ENCODE results near the gene NAT14.

The NAT14 gene

DNA sequence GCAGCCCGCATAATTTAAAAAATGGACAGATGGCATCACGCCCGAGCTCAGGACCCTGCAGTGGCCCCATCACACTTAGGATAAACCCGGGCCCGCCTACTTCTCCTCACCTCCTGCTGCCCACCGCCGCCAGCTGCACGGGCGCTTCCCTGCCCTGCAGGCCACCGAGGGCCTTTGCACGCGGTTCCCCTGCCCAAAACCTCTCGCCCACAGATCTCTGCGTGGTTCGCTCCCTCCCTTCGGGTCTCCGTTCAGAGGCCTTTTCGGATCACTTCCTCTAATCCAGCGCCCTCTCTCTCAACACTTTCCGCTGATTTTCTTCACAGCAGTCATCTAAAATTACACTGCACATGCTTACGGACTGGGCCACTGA lies 43.7 kb upstream of the NAT14 start:
- TF ChIP-seq FOXM1 (IDR thresholded peaks at IDR 0.05; ENCODE audit: borderline replicate concordance, low read depth) (no peak), EP300 (IDR thresholded peaks at IDR 0.05; ENCODE audit: borderline replicate concordance) (no peak), YY1 (IDR thresholded peaks at IDR 0.05; ENCODE audit: low read depth) (no peak), TAF1 (IDR thresholded peaks at IDR 0.05; ENCODE audit: low read depth) (no peak), CEBPB (IDR thresholded peaks at IDR 0.05) (no peak), EGR1 (IDR thresholded peaks at IDR 0.05) (no peak), ZBTB7A (IDR thresholded peaks at IDR 0.05; ENCODE audit: low read depth) (no peak), TEAD4 (IDR thresholded peaks at IDR 0.05) (no peak), CREB1 (IDR thresholded peaks at IDR 0.05; ENCODE audit: low read depth) (no peak), TCF12 (IDR thresholded peaks at IDR 0.05; ENCODE audit: low read depth) (no peak), NFIC (IDR thresholded peaks at IDR 0.05) (no peak), RAD21 (IDR thresholded peaks at IDR 0.05; ENCODE audit: low read depth) (no peak)
- TF ChIP-seq, protein P1, sequence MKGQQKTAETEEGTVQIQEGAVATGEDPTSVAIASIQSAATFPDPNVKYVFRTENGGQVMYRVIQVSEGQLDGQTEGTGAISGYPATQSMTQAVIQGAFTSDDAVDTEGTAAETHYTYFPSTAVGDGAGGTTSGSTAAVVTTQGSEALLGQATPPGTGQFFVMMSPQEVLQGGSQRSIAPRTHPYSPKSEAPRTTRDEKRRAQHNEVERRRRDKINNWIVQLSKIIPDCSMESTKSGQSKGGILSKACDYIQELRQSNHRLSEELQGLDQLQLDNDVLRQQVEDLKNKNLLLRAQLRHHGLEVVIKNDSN (IDR thresholded peaks at IDR 0.05) = no peak
- TF ChIP-seq, protein P2, sequence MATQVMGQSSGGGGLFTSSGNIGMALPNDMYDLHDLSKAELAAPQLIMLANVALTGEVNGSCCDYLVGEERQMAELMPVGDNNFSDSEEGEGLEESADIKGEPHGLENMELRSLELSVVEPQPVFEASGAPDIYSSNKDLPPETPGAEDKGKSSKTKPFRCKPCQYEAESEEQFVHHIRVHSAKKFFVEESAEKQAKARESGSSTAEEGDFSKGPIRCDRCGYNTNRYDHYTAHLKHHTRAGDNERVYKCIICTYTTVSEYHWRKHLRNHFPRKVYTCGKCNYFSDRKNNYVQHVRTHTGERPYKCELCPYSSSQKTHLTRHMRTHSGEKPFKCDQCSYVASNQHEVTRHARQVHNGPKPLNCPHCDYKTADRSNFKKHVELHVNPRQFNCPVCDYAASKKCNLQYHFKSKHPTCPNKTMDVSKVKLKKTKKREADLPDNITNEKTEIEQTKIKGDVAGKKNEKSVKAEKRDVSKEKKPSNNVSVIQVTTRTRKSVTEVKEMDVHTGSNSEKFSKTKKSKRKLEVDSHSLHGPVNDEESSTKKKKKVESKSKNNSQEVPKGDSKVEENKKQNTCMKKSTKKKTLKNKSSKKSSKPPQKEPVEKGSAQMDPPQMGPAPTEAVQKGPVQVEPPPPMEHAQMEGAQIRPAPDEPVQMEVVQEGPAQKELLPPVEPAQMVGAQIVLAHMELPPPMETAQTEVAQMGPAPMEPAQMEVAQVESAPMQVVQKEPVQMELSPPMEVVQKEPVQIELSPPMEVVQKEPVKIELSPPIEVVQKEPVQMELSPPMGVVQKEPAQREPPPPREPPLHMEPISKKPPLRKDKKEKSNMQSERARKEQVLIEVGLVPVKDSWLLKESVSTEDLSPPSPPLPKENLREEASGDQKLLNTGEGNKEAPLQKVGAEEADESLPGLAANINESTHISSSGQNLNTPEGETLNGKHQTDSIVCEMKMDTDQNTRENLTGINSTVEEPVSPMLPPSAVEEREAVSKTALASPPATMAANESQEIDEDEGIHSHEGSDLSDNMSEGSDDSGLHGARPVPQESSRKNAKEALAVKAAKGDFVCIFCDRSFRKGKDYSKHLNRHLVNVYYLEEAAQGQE (IDR thresholded peaks at IDR 0.05; ENCODE audit: low read depth) = no peak
- TF ChIP-seq, protein P3, sequence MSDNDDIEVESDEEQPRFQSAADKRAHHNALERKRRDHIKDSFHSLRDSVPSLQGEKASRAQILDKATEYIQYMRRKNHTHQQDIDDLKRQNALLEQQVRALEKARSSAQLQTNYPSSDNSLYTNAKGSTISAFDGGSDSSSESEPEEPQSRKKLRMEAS (IDR thresholded peaks at IDR 0.05) = no peak

DNA sequence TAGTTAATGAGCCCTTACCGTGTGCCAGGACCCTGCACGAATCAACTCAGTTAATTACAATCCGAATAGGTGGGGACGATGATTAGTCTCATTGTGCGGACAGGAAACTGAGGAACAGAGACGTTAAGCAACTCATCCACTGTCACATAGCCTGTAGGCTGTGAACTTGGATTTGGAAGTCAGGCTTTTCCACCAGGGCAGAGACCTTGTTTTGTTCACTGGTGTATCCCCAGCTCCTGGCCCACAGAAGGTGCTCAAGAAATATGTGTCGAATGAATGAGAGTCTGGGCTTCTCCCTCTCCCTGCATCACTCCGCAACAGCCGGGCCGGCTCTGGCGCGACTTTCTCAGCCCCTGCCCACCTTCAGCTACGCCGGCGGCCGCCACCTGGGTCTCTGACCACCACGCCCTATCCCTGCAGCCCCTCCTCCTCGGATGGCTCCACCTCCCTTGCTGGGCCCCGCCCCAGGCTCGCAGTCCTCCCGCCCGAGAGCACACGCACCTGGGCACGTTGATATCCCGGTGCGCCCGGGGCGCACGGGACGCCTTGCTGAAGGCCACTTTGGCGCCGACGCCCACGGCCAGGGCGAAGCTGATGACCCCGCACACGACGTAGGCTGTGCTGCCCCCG lies 43.2 kb upstream of the NAT14 start:
- TF ChIP-seq NFIC (IDR thresholded peaks at IDR 0.05) = no peak
- no peak for TF ChIP-seq CREB1 (IDR thresholded peaks at IDR 0.05; ENCODE audit: low read depth)
- 0 out of 2 replicates have a peak, but pooled peaks have one; percentile 37 for TF ChIP-seq ZBTB7A (IDR thresholded peaks at IDR 0.05; ENCODE audit: low read depth)
- no peak for TF ChIP-seq TAF1 (IDR thresholded peaks at IDR 0.05; ENCODE audit: low read depth)
- TF ChIP-seq, protein P3 (IDR thresholded peaks at IDR 0.05) = 0 out of 2 replicates have a peak, but pooled peaks have one; percentile 56

DNA sequence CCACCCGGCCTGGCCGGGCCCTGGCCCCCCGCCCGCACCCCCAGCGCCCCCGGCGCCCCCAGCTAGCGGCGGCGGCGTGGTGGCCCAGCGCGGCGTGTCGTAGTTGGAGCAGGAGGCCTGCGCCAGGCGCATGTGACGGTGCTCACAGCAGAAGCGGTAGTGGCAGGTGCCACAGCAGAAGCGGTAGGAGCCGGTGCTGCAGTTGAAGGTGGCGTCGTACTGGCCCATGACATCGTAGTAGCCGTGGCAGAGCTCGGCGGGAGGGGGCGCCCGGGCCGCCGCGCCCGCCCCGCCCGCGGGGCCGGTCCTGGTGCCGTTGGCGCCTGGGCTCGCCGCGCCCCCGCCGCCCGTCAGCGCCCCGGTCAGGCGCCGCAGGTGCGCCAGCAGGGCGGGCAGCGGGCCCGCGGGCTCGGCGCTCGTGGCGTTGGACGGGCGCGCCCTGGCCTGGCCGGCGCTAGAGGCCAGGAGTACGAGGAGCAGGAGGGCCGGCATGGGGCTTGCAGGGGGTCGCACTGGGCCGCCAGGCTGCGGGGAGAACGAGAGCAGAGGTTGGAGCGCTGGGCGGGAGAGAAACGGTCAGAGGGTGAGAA lies 42.5 kb upstream of the NAT14 start:
- TF ChIP-seq TEAD4 (IDR thresholded peaks at IDR 0.05) (no peak), TCF12 (IDR thresholded peaks at IDR 0.05; ENCODE audit: low read depth) (no peak), EP300 (IDR thresholded peaks at IDR 0.05; ENCODE audit: borderline replicate concordance) (no peak), YY1 (IDR thresholded peaks at IDR 0.05; ENCODE audit: low read depth) (no peak), CEBPB (IDR thresholded peaks at IDR 0.05) (no peak), TAF1 (IDR thresholded peaks at IDR 0.05; ENCODE audit: low read depth) (no peak)
- TF ChIP-seq, protein P3 (IDR thresholded peaks at IDR 0.05) = peak; percentile 37; the same call in 1 of the 2 replicates

DNA sequence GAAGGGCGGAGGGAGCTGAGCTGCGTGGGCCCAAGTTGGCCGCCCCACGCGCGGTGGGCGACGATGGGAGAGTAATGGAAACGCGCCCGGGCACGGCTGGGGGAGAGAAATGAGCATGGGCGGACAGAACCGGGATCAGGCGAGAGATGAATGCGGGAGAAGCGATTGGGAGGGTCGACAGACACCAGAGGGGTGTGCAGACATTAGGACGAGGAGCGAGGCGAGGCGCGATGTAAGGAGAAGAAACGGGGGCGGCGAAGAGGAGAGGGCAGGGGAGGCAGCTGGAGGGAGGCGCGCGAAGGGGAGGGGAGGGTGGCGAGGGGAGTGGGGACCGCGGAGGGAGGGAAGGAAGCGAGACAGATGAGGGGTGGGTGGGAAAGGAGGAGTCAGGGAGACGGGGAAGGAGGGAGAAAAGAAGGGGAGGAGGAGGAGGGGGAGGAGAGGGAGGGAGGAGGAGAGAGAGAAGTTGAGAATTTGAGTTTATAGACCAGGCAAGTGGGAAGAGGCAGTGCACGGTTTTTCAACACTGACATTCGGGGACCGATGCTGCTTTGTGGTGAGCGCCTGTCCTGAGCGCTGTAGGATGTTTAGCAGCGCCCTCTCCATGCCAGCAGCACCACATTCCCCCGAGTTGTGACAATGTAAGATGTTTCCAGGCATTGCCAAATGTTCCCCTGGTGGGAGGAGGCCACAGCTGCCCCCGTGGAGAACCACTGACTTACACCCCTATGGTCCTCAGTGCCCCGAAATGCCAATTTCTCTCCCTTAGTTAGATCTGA lies 41.8 kb upstream of the NAT14 start, which contains the start of gene SHISA7:
TSS of gene SHISA7 (minus strand) at position 256 of the 779 bp plus-strand sequence. CDS start 437 bp downstream, outside the sequence.
- TF ChIP-seq NFIC (IDR thresholded peaks at IDR 0.05) (no peak), EP300 (IDR thresholded peaks at IDR 0.05; ENCODE audit: borderline replicate concordance) (no peak), TCF12 (IDR thresholded peaks at IDR 0.05; ENCODE audit: low read depth) (no peak), FOXM1 (IDR thresholded peaks at IDR 0.05; ENCODE audit: borderline replicate concordance, low read depth) (no peak), TAF1 (IDR thresholded peaks at IDR 0.05; ENCODE audit: low read depth) (no peak), EGR1 (IDR thresholded peaks at IDR 0.05) (no peak), RAD21 (IDR thresholded peaks at IDR 0.05; ENCODE audit: low read depth) (no peak)
- TF ChIP-seq, protein P3 (IDR thresholded peaks at IDR 0.05) = no peak

DNA sequence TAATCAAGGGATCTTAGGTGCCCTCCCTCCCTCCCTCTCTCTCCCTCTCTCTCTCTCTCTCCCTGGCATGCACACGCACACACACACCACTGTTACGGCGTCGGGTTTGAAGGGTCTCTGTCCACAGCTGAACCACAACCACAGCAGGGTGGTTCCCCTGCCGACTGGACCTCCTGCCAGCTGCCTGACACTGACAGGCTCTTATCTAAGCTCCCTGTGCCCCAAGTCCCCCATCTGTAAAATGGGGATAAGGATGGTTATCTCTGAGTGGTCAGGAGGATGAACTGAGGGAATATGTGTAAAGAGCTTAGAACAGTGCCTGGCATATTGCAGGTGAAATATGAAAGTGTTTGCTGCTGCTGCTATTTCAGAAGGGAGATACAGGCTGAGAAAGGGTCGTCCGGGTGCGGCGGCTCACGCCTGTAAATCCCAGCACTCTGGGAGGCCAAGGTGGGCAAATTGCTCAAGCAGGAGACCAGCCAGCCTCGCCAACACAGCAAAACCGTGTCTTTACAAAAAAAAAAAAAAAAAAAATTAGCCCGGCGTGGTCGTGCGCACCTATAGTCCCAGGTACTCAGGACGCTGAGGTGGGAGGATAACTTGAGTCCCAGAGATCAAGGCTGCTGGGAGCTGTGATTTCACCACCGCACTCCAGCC lies 41.0 kb upstream of the NAT14 start:
- TF ChIP-seq EGR1 (IDR thresholded peaks at IDR 0.05) = no peak
- TF ChIP-seq CEBPB (IDR thresholded peaks at IDR 0.05) = no peak
- TF ChIP-seq, protein P3 (IDR thresholded peaks at IDR 0.05) = no peak
- no peak for TF ChIP-seq FOXM1 (IDR thresholded peaks at IDR 0.05; ENCODE audit: borderline replicate concordance, low read depth)
- no peak for TF ChIP-seq EP300 (IDR thresholded peaks at IDR 0.05; ENCODE audit: borderline replicate concordance)

DNA sequence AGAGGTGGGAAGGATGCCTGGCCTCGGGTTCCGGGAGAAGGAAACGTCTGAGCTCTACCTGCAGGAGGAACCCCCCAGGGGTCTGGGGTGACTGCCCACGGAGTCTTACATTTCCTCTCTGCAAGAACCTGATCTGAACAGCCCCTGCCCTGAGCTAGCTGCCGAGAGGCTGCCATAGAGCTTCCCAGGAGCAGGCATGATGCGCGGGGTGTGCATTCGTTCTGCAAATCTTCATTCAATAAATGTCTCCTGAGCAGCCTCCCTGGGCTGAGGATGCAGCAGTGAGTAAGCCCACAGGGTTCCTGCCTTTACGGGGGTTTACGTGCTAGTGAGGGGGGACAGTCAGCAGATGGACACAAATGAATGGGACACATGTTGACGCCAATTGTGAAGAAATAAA lies 40.3 kb upstream of the NAT14 start:
- TF ChIP-seq TEAD4 (IDR thresholded peaks at IDR 0.05) = no peak

DNA sequence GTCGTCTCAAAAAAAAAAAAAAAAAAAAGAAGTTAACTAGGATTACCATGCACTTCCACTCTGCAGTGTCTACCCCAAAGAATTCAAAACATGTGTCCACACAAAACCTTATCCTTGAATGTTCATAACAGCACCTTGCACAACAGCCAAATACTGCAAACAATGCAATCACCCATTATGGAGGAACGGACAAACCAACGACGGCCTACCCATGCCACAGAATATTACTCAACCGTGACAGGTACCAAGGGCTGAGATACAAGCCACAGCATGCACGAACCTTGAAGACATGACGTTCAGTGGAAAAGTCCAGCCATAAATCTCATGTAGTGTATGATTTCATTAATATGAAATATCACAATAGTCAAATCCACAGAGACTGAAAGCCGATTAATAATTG lies 38.9 kb upstream of the NAT14 start:
- no peak for TF ChIP-seq CEBPB (IDR thresholded peaks at IDR 0.05)
- no peak for TF ChIP-seq RAD21 (IDR thresholded peaks at IDR 0.05; ENCODE audit: low read depth)
- TF ChIP-seq, protein P1 (IDR thresholded peaks at IDR 0.05) = no peak
- TF ChIP-seq YY1 (IDR thresholded peaks at IDR 0.05; ENCODE audit: low read depth) = no peak
- TF ChIP-seq CREB1 (IDR thresholded peaks at IDR 0.05; ENCODE audit: low read depth) = no peak
- no peak for TF ChIP-seq EP300 (IDR thresholded peaks at IDR 0.05; ENCODE audit: borderline replicate concordance)
- TF ChIP-seq TAF1 (IDR thresholded peaks at IDR 0.05; ENCODE audit: low read depth) = no peak
- TF ChIP-seq, protein P3 (IDR thresholded peaks at IDR 0.05) = no peak
- no peak for TF ChIP-seq ZBTB7A (IDR thresholded peaks at IDR 0.05; ENCODE audit: low read depth)
- no peak for TF ChIP-seq FOXM1 (IDR thresholded peaks at IDR 0.05; ENCODE audit: borderline replicate concordance, low read depth)

All from Ishikawa (cell line).